Measurements from ENCODE around the gene METRN.

Gene METRN

DNA sequence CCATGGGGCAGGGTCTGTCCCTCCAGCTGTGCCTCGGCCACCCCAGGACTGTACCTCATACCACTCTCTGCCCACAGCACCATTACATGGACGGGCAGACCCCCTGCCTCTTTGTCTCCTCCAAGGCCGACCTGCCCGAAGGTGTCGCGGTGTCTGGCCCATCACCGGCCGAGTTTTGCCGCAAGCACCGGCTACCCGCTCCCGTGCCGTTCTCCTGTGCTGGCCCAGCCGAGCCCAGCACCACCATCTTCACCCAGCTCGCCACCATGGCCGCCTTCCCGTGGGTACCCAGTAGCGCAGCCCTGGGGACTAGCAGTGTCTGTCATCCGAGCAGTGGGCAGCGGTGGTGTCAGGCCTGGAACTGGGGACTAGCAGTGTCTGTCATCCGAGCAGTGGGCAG lies 42.1 kb upstream of the METRN start:
- H3K4me1 ChIP-seq (ENCODE audit: control insufficient read depth, insufficient read depth, low read length), result peaks cover 12% of the 10 kb centered on the region
- H3K4me3 ChIP-seq (ENCODE audit: low read length), result no peak overlapping the region
- no peak for DNase-seq (ENCODE audit: low read depth)
- no peak overlapping the region for H3K9ac ChIP-seq (ENCODE audit: low read length)
- no peaks in the 10 kb centered on the region for H3K27me3 ChIP-seq (replicated peaks; ENCODE audit: control insufficient read depth, insufficient read depth, low read length)
- no peaks in the 10 kb centered on the region for H3K9me3 ChIP-seq (ENCODE audit: control insufficient read depth, low read length)
- peaks cover 42% of the 10 kb centered on the region for H3K36me3 ChIP-seq (ENCODE audit: control insufficient read depth, insufficient read depth, low read length, severe bottlenecking)

DNA sequence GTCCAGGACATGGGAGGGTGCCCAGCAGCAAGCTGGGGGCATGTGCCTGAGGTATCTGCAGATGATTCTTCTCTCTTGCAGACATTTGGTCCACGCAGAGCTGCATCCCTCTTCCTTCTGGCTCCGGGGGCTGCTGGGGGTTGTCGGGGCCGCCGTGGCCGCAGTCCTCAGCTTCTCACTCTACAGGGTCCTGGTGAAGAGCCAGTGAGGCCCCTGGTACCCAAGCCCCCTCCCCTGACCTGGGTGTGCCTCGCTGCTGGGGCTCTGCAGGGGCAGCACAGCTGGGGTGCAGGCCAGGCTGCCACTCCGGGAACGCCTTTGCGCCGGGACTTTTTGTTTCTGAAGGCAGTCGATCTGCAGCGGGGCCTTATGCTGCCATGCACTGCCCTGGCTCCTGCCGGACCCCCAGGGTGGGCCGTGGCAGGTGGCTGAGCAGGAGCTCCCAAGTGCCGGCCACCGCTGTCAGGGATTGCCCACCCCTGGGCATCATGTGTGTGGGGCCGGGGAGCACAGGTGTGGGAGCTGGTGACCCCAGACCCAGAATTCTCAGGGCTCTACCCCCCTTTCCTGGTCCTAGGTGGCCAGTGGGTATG lies 41.4 kb upstream of the METRN start:
- no peak overlapping the region for H3K4me3 ChIP-seq (ENCODE audit: low read length)
- H3K36me3 ChIP-seq (ENCODE audit: control insufficient read depth, insufficient read depth, low read length, severe bottlenecking), result peaks cover 42% of the 10 kb centered on the region
- peaks cover 12% of the 10 kb centered on the region for H3K4me1 ChIP-seq (ENCODE audit: control insufficient read depth, insufficient read depth, low read length)
- H3K9me3 ChIP-seq (ENCODE audit: control insufficient read depth, low read length), result no peaks in the 10 kb centered on the region
- DNase-seq (ENCODE audit: low read depth), result no peak
- H3K9ac ChIP-seq (ENCODE audit: low read length), result no peak overlapping the region
- no peaks in the 10 kb centered on the region for H3K27me3 ChIP-seq (replicated peaks; ENCODE audit: control insufficient read depth, insufficient read depth, low read length)

DNA sequence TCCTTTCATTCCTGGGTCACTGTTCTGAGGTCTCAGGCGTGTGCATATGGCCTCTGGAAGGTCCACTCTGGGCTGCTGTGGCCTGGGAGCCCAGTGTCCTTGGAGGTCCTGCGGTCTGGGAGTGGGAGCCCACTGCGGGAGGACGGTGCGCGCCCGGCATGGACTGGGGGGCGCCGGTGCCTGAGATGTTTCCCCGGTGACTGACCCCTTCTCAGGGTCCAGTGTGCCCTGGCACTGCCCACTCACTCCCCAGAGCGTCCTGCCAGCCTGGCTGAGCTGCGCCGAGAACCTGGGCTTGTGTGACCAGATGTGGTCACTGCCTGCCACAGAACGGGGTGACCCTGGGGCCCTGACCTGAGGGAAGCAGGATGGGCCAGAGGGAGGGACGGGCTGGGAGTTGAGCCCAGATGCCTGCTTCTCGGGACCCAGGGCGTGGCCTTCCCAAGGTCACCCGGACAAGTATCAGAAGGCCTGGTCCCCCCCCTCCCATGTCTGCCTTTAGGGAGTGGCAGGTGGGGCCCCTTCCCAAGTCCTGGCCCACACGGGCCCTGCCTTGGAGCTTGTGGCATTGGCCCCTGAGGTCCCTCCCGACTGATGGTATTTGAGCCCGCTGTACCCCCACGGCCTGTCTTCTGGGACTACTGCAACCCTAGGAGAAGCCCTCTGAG lies 40.6 kb upstream of the METRN start:
- Histone ChIP-seq H3K4me1 (ENCODE audit: control insufficient read depth, insufficient read depth, low read length) (peaks cover 6% of the 10 kb centered on the region), H3K9me3 (ENCODE audit: control insufficient read depth, low read length) (no peaks in the 10 kb centered on the region), H3K9ac (ENCODE audit: low read length) (no peak overlapping the region), H3K4me3 (ENCODE audit: low read length) (no peak overlapping the region), H3K36me3 (ENCODE audit: control insufficient read depth, insufficient read depth, low read length, severe bottlenecking) (peaks cover 42% of the 10 kb centered on the region), H3K27me3 (replicated peaks; ENCODE audit: control insufficient read depth, insufficient read depth, low read length) (no peaks in the 10 kb centered on the region)
- no peak for DNase-seq (ENCODE audit: low read depth)

DNA sequence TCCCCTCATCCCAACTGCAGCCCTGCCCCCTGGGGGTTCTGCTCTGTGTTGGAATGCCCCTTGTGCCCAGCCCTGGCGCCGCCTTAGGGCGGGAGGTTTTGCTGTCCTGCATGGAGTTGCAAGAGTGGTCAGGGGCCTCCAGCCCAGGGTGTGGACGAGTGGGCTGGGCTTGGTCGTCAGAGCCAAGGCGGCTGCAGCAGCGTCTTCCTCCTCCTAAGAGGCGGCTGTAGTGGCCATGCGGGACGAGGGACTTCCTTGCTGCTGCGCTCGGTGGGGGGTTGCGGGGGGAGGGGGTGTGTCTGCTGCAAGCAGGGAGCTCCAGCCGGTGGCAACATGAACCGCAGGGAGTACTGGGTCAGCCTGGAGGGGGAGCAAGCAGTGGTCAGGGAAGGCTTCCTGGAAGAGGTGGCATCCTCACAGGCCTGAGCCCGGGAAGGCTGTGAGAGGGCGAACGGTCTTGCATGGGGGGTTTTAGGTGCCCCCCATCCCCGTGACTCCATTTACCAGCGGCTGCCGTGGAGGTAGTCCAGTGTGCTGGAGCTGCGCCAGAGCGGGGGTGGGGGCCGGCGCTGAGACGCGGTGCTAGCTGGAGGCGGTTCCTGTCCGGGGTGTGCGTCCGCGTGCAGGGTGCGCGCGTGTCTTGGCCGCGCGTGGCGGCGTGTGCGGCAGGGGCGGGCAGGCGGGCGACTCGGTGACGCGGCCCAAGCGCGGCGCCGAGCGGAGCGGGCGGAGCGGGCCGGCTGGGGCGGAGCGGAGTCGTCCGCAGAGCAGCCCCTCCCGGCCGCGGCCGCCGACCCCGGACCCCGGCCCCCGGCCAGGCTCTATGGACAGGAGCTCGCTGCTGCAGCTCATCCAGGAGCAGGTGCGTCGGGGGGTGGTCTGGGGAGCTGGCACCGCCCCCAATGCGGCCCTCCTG lies 39.7 kb upstream of the METRN start, which contains the start of gene RHBDL1:
Gene RHBDL1, plus strand, starts transcription at position 704 of the 916 bp plus-strand sequence. Its CDS starts 120 bp downstream, at position 824.
- H3K27me3 ChIP-seq (replicated peaks; ENCODE audit: control insufficient read depth, insufficient read depth, low read length), result no peaks in the 10 kb centered on the region
- peak; percentile 32 for DNase-seq (ENCODE audit: low read depth)
- peaks cover 37% of the 10 kb centered on the region for H3K36me3 ChIP-seq (ENCODE audit: control insufficient read depth, insufficient read depth, low read length, severe bottlenecking)
- H3K4me3 ChIP-seq (ENCODE audit: low read length), result peak within 1 kb of the TSS; percentile 73
- H3K9ac ChIP-seq (ENCODE audit: low read length), result peak within 1 kb of the TSS; percentile 64
- no peaks in the 10 kb centered on the region for H3K9me3 ChIP-seq (ENCODE audit: control insufficient read depth, low read length)
- peaks cover 3% of the 10 kb centered on the region for H3K4me1 ChIP-seq (ENCODE audit: control insufficient read depth, insufficient read depth, low read length)

DNA sequence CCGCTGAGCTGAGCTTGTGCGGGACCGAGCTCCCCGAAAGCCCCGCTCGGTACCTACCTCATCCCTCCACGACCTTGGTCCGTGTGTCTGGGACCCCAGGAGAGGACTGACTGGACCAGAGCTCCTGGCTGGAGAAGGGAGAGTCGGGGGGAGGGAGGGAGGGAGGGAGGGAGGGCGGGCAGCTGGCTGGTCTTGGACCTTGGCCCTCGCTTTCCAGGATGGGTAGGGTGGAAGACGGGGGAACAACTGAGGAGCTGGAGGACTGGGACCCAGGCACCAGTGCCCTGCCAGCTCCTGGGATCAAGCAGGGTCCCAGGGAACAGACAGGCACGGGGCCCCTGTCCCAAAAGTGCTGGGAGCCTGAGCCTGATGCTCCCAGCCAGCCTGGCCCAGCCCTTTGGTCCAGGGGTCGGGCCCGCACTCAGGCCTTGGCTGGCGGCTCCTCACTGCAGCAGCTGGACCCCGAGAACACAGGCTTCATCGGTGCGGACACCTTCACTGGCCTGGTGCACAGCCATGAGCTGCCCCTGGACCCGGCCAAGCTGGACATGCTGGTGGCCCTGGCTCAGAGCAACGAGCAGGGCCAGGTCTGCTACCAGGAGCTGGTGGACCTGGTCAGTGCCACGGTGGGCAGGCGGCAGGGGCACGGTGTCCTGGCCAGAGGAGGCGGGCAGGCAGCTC lies 38.9 kb upstream of the METRN start:
- no peak for DNase-seq (ENCODE audit: low read depth)

DNA sequence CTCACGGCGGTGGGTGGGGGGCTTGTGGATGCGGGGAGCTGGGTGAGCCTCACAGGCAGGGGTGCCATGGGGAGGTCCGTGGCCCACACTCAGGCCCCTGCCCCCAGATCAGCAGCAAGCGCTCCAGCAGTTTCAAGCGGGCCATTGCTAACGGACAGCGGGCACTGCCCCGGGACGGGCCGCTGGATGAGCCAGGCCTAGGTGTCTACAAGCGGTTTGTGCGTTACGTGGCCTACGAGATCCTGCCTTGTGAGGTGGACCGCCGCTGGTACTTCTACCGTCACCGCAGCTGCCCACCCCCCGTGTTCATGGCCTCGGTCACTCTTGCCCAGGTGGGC lies 38.4 kb upstream of the METRN start:
- no peaks in the 10 kb centered on the region for H3K27me3 ChIP-seq (replicated peaks; ENCODE audit: control insufficient read depth, insufficient read depth, low read length)

More for the DNA sequence above, 38.9 kb upstream of the METRN start:
- H3K27me3 ChIP-seq (replicated peaks; ENCODE audit: control insufficient read depth, insufficient read depth, low read length), result no peaks in the 10 kb centered on the region
- H3K9ac ChIP-seq (ENCODE audit: low read length), result peak overlapping the region; percentile 64
- peak overlapping the region; percentile 73 for H3K4me3 ChIP-seq (ENCODE audit: low read length)
- H3K9me3 ChIP-seq (ENCODE audit: control insufficient read depth, low read length), result no peaks in the 10 kb centered on the region
- H3K36me3 ChIP-seq (ENCODE audit: control insufficient read depth, insufficient read depth, low read length, severe bottlenecking), result peaks cover 29% of the 10 kb centered on the region
- H3K4me1 ChIP-seq (ENCODE audit: control insufficient read depth, insufficient read depth, low read length), result peaks cover 4% of the 10 kb centered on the region

DNA sequence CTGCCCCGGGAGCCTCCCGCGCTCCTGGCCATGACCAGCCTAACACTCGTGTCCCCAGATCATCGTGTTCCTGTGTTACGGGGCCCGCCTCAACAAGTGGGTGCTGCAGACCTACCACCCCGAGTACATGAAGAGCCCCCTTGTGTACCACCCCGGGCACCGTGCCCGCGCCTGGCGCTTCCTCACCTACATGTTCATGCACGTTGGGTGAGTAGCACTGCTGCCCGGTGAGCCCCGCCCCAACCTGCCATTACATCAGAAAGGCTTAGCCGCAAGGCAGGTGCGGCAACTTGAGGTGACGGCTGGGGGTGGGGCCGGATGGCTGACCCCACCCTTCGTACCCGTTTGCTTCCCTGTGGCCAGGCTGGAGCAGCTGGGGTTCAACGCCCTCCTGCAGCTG lies 38.0 kb upstream of the METRN start:
- no peak overlapping the region for H3K9ac ChIP-seq (ENCODE audit: low read length)
- no peak for DNase-seq (ENCODE audit: low read depth)
- peaks cover 28% of the 10 kb centered on the region for H3K36me3 ChIP-seq (ENCODE audit: control insufficient read depth, insufficient read depth, low read length, severe bottlenecking)
- H3K9me3 ChIP-seq (ENCODE audit: control insufficient read depth, low read length), result no peaks in the 10 kb centered on the region
- H3K4me1 ChIP-seq (ENCODE audit: control insufficient read depth, insufficient read depth, low read length), result peaks cover 12% of the 10 kb centered on the region
- no peak overlapping the region for H3K4me3 ChIP-seq (ENCODE audit: low read length)
- no peaks in the 10 kb centered on the region for H3K27me3 ChIP-seq (replicated peaks; ENCODE audit: control insufficient read depth, insufficient read depth, low read length)

More for the DNA sequence above, 38.4 kb upstream of the METRN start:
- peaks cover 27% of the 10 kb centered on the region for H3K36me3 ChIP-seq (ENCODE audit: control insufficient read depth, insufficient read depth, low read length, severe bottlenecking)
- H3K4me1 ChIP-seq (ENCODE audit: control insufficient read depth, insufficient read depth, low read length), result peaks cover 9% of the 10 kb centered on the region
- no peak overlapping the region for H3K4me3 ChIP-seq (ENCODE audit: low read length)
- DNase-seq (ENCODE audit: low read depth), result no peak
- no peak overlapping the region for H3K9ac ChIP-seq (ENCODE audit: low read length)
- H3K9me3 ChIP-seq (ENCODE audit: control insufficient read depth, low read length), result no peaks in the 10 kb centered on the region

DNA sequence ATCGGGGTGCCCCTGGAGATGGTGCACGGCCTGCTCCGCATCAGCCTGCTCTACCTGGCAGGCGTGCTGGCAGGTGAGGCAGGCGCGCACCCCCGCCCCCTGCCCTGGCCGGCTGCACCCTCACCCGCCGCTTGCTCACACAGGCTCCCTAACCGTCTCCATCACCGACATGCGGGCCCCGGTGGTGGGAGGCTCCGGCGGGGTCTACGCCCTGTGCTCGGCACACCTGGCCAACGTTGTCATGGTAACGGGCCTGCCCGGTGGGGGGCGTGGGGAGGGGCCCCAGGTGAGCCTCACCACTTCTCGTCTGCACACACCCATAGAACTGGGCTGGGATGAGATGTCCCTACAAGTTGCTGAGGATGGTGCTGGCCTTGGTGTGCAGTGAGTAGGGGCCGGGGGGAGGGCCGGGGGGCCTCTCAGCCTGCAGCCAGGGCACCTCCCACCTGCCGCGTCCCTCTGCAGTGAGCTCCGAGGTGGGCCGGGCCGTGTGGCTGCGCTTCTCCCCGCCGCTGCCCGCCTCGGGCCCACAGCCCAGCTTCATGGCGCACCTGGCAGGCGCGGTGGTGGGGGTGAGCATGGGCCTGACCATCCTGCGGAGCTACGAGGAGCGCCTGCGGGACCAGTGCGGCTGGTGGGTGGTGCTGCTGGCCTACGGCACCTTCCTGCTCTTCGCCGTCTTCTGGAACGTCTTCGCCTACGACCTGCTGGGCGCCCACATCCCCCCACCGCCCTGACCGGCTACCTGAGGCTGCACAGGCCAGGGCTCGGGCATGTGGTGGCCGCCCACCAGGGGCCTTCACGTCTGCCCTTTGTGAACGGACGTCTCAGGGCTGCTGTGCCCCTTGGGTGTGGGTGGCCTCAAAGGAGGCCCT lies 37.4 kb upstream of the METRN start:
- no peak for DNase-seq (ENCODE audit: low read depth)
- Histone ChIP-seq H3K4me3 (ENCODE audit: low read length) (no peak overlapping the region), H3K36me3 (ENCODE audit: control insufficient read depth, insufficient read depth, low read length, severe bottlenecking) (peaks cover 28% of the 10 kb centered on the region), H3K9ac (ENCODE audit: low read length) (no peak overlapping the region), H3K4me1 (ENCODE audit: control insufficient read depth, insufficient read depth, low read length) (peaks cover 19% of the 10 kb centered on the region), H3K27me3 (replicated peaks; ENCODE audit: control insufficient read depth, insufficient read depth, low read length) (no peaks in the 10 kb centered on the region), H3K9me3 (ENCODE audit: control insufficient read depth, low read length) (no peaks in the 10 kb centered on the region)

DNA sequence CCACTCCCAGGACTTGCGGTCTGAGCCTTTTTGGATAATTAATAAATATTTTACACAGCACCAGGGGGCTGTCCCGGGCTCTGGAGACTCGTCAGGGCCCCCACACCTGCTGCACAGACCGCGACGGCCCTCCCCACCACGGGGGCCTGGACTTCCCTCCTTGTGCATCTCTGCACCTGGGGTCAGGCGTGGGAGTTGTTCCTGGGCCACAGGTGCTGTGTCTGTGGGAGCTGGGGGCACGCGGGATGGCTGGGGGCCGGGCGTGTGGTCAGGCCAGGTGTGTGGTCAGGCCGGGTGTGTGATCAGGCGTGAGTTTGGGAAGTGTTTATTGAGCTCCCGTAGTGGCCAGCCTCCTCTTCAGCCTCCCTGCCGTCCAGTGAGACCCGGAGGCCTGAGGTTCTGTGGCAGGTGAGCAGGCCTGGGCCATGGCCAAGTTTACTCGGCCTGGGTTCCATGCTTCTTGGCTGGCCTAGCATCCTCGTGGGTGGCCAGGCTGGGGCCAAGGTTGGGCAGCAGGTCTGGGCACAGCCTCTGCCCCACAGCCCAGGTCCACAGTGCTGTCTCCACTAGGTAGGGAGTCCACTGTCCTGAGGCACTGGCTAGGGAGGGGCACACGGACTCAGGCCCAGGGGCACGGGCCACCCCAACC lies 36.6 kb upstream of the METRN start:
- H3K9ac ChIP-seq (ENCODE audit: low read length), result no peak overlapping the region
- H3K27me3 ChIP-seq (replicated peaks; ENCODE audit: control insufficient read depth, insufficient read depth, low read length), result no peaks in the 10 kb centered on the region
- no peak overlapping the region for H3K4me3 ChIP-seq (ENCODE audit: low read length)
- no peaks in the 10 kb centered on the region for H3K9me3 ChIP-seq (ENCODE audit: control insufficient read depth, low read length)
- H3K4me1 ChIP-seq (ENCODE audit: control insufficient read depth, insufficient read depth, low read length), result peaks cover 27% of the 10 kb centered on the region
- H3K36me3 ChIP-seq (ENCODE audit: control insufficient read depth, insufficient read depth, low read length, severe bottlenecking), result peaks cover 27% of the 10 kb centered on the region
- DNase-seq (ENCODE audit: low read depth), result no peak
